ENCODE results near the gene KCTD20. TPM values are rescaled to one million over a fixed set of nuclear protein-coding genes. Genes with fewer than 3 reads are reported as not detected.

The KCTD20 gene
- total RNA-seq, 5 donors from 2014 or later (not counting 1 experiment from before 2014, with no cell fraction given): 29.7 to 39.8 (median 33.3) TPM

DNA sequence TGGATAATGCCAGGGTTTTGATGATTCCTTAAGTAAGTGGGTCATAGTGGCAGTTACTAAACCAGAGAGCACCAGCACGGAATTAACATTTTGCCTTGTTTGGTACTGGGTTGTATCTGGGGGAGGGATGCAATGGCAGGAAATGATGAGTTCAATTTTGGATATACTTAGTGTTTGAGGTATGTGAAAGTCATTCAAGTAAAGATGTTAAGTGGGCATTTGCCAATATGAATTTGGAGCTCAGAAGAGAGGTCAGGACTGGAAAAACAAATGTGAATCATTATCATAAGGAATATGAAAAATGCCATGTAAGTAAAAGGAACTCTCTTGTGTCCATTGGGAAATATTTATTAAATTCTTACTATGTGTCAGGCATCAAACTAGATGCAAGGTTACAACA is 6.3 kb upstream of the KCTD20 start:
- Histone ChIP-seq H3K9me3 (no peaks in the 10 kb centered on the region), H3K27ac (ENCODE audit: low read length) (no peak overlapping the region), H3K36me3 (ENCODE audit: control insufficient read depth in 2 of 2, extremely low read depth in 1 of 2, insufficient read depth in 1 of 2, low read length in 1 of 2) (no peaks in the 10 kb centered on the region), H3K4me3 (ENCODE audit: control insufficient read depth in 1 of 2, extremely low read depth in 1 of 2, low read length in 1 of 2) (no peak overlapping the region), H3K27me3 (replicated peaks in 1 of 2; ENCODE audit: control insufficient read depth in 2 of 2, extremely low read depth in 1 of 2, insufficient read depth in 2 of 2, low read length in 1 of 2) (no peaks in the 10 kb centered on the region), H3K4me1 (ENCODE audit: control insufficient read depth in 1 of 2, extremely low read depth in 1 of 2, insufficient read depth in 2 of 2, low read length in 2 of 2) (peaks cover 0 to 3% of the 10 kb centered on the region in 2 experiments)
- WGBS (ENCODE audit: insufficient coverage): 100% methylated on average over 1 of the region's 1 CpG
- Mint-ChIP-seq H3K36me3 (no peaks in the 10 kb centered on the region), H3K4me1 (peaks cover 6 to 10% (median 7%) of the 10 kb centered on the region in 3 donors), H3K27ac (no peak overlapping the region), H3K9me3 (no peaks in the 10 kb centered on the region), H3K27me3 (no peaks in the 10 kb centered on the region), H3K4me3 (no peak overlapping the region)
- ChIA-PET POLR2A (no interaction called here), CTCF (interaction anchor here in 1 of 2 donors (0.7 kb wide), 1 partner anchor 196 kb away, joined by 3 read pairs; no protein-coding TSS in a partner anchor)
- no peak for ATAC-seq (replicated peaks in 1 of 4)
- no peak for DNase-seq

DNA sequence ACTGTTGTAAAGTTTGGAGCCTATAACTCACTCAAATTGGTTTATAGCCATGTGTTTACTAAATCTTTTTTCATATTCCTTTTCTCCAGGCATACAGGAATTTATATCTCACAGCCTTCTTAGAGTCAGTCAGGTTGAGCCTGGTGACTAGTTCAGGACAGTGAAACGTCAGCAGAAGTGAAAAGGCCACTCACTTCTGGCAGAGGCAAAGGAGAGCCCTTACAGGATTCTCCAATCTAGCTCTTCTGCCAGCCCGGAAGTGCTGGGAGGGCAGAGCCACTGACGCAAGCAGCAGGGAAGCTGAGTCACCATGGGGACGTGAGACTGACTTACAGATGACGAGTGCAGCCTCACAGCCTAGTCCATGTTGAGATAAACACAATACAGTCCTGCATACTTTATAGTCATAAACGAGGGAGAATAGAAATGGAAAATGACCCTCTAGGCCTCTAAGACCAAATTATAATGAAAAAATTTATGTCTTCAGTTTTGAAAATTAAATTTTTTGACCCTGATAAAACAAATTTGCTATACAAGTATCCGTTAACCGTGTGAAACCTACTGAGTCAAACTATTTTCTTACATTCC is 1.4 kb upstream of the KCTD20 start:
- CTCF ChIA-PET: interaction anchor here in 1 of 2 donors (1.1 to 2.3 kb wide), 2 partner anchors 10 to 18 kb away, joined by 8 to 11 read pairs; no protein-coding TSS in a partner anchor
- Mint-ChIP-seq H3K27ac (peak overlapping the region; percentile 89 to 93), H3K27me3 (no peaks in the 10 kb centered on the region), H3K36me3 (peaks cover 3% of the 10 kb centered on the region), H3K9me3 (no peaks in the 10 kb centered on the region), H3K4me3 (peak overlapping the region; percentile 44 to 64 (median 53)), H3K4me1 (peaks cover 39 to 47% (median 43%) of the 10 kb centered on the region in 3 donors)
- H3K9me3 ChIP-seq: no peaks in the 10 kb centered on the region
- ATAC-seq (replicated peaks in 1 of 4) (peak; percentile 48 to 77 (median 58)), DNase-seq (peak; percentile 41 to 88 (median 73))
- H3K4me3 ChIP-seq (ENCODE audit: control insufficient read depth in 1 of 2, extremely low read depth in 1 of 2, low read length in 1 of 2): no peak overlapping the region
- H3K4me1 ChIP-seq (ENCODE audit: control insufficient read depth in 1 of 2, extremely low read depth in 1 of 2, insufficient read depth in 2 of 2, low read length in 2 of 2): peaks cover 18 to 31% of the 10 kb centered on the region in 2 experiments
- H3K27me3 ChIP-seq (replicated peaks in 1 of 2; ENCODE audit: control insufficient read depth in 2 of 2, extremely low read depth in 1 of 2, insufficient read depth in 2 of 2, low read length in 1 of 2): no peaks in the 10 kb centered on the region
- no peaks in the 10 kb centered on the region for H3K36me3 ChIP-seq (ENCODE audit: control insufficient read depth in 2 of 2, extremely low read depth in 1 of 2, insufficient read depth in 1 of 2, low read length in 1 of 2)
- H3K27ac ChIP-seq (ENCODE audit: low read length): peak overlapping the region; percentile 89
- WGBS (ENCODE audit: insufficient coverage): 6% methylated on average over 3 of the region's 8 CpGs
- POLR2A ChIA-PET: interaction anchor here in 1 of 2 donors (0.6 to 1.0 kb wide), 3 partner anchors 18 to 458 kb away, joined by 3 read pairs; no protein-coding TSS in a partner anchor

DNA sequence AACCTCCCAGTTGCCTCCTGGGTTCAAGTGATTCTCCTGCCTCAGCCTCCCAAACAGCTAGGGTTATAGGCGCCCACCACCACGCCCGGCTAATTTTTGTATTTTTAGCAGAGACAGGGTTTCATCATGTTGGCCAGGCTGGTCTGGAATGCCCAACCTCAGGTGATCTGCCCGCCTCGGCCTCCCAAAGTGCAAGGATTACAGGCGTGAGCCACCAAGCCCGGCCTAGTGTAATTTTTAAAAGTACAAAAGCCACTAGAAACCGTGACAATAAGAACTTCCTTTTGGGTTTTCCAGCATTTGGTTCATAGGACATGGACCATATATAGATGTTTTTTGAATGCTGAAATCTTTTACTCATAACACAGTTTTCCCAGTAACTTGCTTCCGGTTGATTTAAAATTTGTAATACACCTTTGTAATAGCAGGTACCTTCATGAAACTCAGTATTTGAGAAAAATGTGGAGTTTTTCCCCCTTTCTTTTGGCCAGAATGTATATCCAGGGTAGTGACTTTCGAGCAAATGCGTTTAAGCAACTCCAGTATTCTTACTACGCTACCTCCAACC is 613 bp upstream of the KCTD20 start:
- H3K36me3 Mint-ChIP-seq: peaks cover 3% of the 10 kb centered on the region
- peak overlapping the region; percentile 97 to 98 for H3K27ac Mint-ChIP-seq
- no peaks in the 10 kb centered on the region for H3K27me3 ChIP-seq (replicated peaks in 1 of 2; ENCODE audit: control insufficient read depth in 2 of 2, extremely low read depth in 1 of 2, insufficient read depth in 2 of 2, low read length in 1 of 2)
- no peaks in the 10 kb centered on the region for H3K27me3 Mint-ChIP-seq
- peak overlapping the region; percentile 74 to 98 for H3K4me3 ChIP-seq (ENCODE audit: control insufficient read depth in 1 of 2, extremely low read depth in 1 of 2, low read length in 1 of 2)
- peak overlapping the region; percentile 89 for H3K27ac ChIP-seq (ENCODE audit: low read length)
- H3K9me3 ChIP-seq: no peaks in the 10 kb centered on the region
- DNase-seq: no peak
- H3K9me3 Mint-ChIP-seq: no peaks in the 10 kb centered on the region
- H3K36me3 ChIP-seq (ENCODE audit: control insufficient read depth in 2 of 2, extremely low read depth in 1 of 2, insufficient read depth in 1 of 2, low read length in 1 of 2): no peaks in the 10 kb centered on the region
- WGBS (ENCODE audit: insufficient coverage): 38% methylated on average over 6 of the region's 12 CpGs
- ChIA-PET CTCF (no interaction called here), POLR2A (interaction anchor here in 1 of 2 donors (0.7 kb wide), 1 partner anchor 459 kb away, joined by 3 read pairs; no protein-coding TSS in a partner anchor)
- ATAC-seq (replicated peaks in 1 of 4): no peak
- peaks cover 18 to 32% of the 10 kb centered on the region in 2 experiments for H3K4me1 ChIP-seq (ENCODE audit: control insufficient read depth in 1 of 2, extremely low read depth in 1 of 2, insufficient read depth in 2 of 2, low read length in 2 of 2)
- H3K4me3 Mint-ChIP-seq: peak overlapping the region; percentile 96 to 97 (median 97)
- peaks cover 47 to 55% (median 51%) of the 10 kb centered on the region in 3 donors for H3K4me1 Mint-ChIP-seq

DNA sequence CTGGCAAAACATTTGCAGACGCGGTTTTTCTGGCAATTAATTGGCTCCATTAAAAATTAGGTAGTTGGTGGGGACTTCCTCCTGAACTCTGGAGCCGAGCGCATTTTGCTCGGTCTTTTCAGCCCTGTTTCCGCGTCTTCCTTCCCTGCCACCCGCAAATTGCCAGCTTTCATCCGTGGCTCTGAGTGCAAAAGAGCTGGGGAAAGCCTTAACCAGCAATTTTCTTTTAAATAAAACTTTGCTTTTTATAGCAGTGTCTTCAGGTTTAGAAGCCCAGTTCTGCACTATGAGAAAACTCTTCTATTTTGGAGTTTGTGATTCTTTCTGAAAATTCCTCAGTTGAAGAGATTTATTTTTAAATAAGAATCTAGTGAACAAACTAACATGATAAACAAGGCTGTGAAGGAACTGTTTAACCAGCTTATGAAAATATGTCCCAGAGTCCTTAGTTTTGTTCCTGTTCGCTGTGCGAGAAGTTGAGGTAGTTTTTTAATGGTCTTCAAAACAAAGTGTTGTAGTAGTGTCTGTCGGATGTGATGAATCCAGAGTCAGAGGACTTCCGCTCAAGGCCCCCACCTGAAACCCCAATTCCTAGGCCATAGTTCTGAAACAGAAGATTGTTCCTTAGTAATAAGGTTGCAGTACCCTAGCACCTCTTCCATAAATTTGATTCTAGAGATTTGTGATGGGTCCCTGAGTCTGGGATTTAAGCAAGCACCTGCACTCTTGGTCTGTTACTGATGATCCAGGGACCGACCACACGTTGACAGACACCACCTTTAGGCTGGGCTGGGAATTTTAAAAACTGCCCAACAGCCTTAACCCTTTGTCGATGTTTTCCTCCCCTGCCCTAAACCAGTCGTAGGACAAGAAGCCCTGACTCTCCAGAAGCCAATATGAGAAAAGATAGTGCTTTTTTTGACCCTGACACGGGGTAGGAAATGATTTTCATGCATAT is 950 bp downstream of the KCTD20 start:
- H3K9me3 Mint-ChIP-seq: peaks cover 0 to 2% (median 0%) of the 10 kb centered on the region in 3 donors
- no peaks in the 10 kb centered on the region for H3K9me3 ChIP-seq
- peaks cover 3% of the 10 kb centered on the region in 2 donors for H3K36me3 ChIP-seq (ENCODE audit: control insufficient read depth in 2 of 2, extremely low read depth in 1 of 2, insufficient read depth in 1 of 2, low read length in 1 of 2)
- H3K4me3 ChIP-seq (ENCODE audit: control insufficient read depth in 1 of 2, extremely low read depth in 1 of 2, low read length in 1 of 2): peak overlapping the region; percentile 74 to 98
- H3K36me3 Mint-ChIP-seq: peaks cover 13% of the 10 kb centered on the region
- H3K27ac Mint-ChIP-seq: peak overlapping the region; percentile 94
- peaks cover 51 to 68% (median 57%) of the 10 kb centered on the region in 3 donors for H3K4me1 Mint-ChIP-seq
- peak in 11 of 35 experiments; percentile 2 to 53 (median 9) for DNase-seq
- 1% methylated on average over 10 of the region's 18 CpGs for WGBS (ENCODE audit: insufficient coverage)
- H3K27ac ChIP-seq (ENCODE audit: low read length): peak overlapping the region; percentile 82
- peaks cover 18 to 38% of the 10 kb centered on the region in 2 experiments for H3K4me1 ChIP-seq (ENCODE audit: control insufficient read depth in 1 of 2, extremely low read depth in 1 of 2, insufficient read depth in 2 of 2, low read length in 2 of 2)
- H3K27me3 Mint-ChIP-seq: no peaks in the 10 kb centered on the region
- ATAC-seq (replicated peaks in 1 of 4): peak in 2 of 4 experiments; percentile 9
- peak overlapping the region; percentile 96 to 97 (median 97) for H3K4me3 Mint-ChIP-seq
- no peaks in the 10 kb centered on the region for H3K27me3 ChIP-seq (replicated peaks in 1 of 2; ENCODE audit: control insufficient read depth in 2 of 2, extremely low read depth in 1 of 2, insufficient read depth in 2 of 2, low read length in 1 of 2)
- CTCF ChIA-PET: interaction anchor here in 1 of 2 donors (0.6 to 1.3 kb wide), 2 partner anchors 21 to 103 kb away, joined by 3 to 7 read pairs; no protein-coding TSS in a partner anchor
- POLR2A ChIA-PET: interaction anchor here (0.5 to 1.3 kb wide), 5 partner anchors 11 to 318 kb away, joined by 3 to 4 read pairs (median 3); no protein-coding TSS in a partner anchor

DNA sequence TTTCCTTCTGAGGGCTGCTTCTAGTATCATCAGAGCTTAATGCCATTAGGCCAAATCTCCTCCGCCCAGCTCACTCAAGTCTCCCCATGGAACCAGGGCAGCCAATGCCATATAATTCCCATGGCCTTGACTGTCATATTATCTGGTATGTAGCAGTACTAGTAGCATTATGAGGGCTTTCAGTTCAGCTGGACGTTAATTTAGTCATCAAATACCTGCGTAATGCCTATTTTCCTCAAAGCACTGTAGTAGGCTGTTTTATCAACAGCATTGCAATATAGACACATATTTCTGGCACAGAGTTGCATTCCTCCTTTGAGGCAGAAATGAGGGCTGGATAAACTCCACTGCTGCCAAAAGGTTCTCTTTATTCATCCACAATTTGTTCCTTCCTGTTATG is 1.7 kb downstream of the KCTD20 start:
- Mint-ChIP-seq H3K4me3 (peak overlapping the region; percentile 96 to 97 (median 97)), H3K27me3 (no peaks in the 10 kb centered on the region), H3K36me3 (peaks cover 21% of the 10 kb centered on the region), H3K4me1 (peaks cover 51 to 73% (median 64%) of the 10 kb centered on the region in 3 donors), H3K9me3 (peaks cover 0 to 4% (median 0%) of the 10 kb centered on the region in 3 donors), H3K27ac (peak overlapping the region; percentile 94)
- no peaks in the 10 kb centered on the region for H3K27me3 ChIP-seq (replicated peaks in 1 of 2; ENCODE audit: control insufficient read depth in 2 of 2, extremely low read depth in 1 of 2, insufficient read depth in 2 of 2, low read length in 1 of 2)
- CTCF ChIA-PET: no interaction called here
- DNase-seq (no peak), ATAC-seq (replicated peaks in 1 of 4) (no peak)
- H3K4me3 ChIP-seq (ENCODE audit: control insufficient read depth in 1 of 2, extremely low read depth in 1 of 2, low read length in 1 of 2): peak overlapping the region; percentile 74 to 98
- H3K36me3 ChIP-seq (ENCODE audit: control insufficient read depth in 2 of 2, extremely low read depth in 1 of 2, insufficient read depth in 1 of 2, low read length in 1 of 2): peaks cover 3 to 5% of the 10 kb centered on the region in 2 donors
- WGBS (ENCODE audit: insufficient coverage): no CpG with 5 or more reads among the region's 3 CpGs
- H3K4me1 ChIP-seq (ENCODE audit: control insufficient read depth in 1 of 2, extremely low read depth in 1 of 2, insufficient read depth in 2 of 2, low read length in 2 of 2): peaks cover 18 to 38% of the 10 kb centered on the region in 2 experiments
- H3K27ac ChIP-seq (ENCODE audit: low read length): no peak overlapping the region
- POLR2A ChIA-PET: no interaction called here
- H3K9me3 ChIP-seq: no peaks in the 10 kb centered on the region
